Endothelial cell of umbilical vein (primary cell): ENCODE results near the gene ST6GALNAC6.

Experiments used
- CTCF ChIP-seq, 2 donors: IDR thresholded peaks; 1 replicate in 1 of 2; 2 replicates in 1 of 2; pipeline ENCODE4 v1.5.1; 2011; ENCODE audit warnings: low read length in 2 of 2, mild to moderate bottlenecking in 2 of 2, moderate library complexity in 2 of 2, control low read depth in 1 of 2, inconsistent platforms in 1 of 2, low read depth in 1 of 2; ENCODE audit not compliant: insufficient read depth in 1 of 2; ENCODE audit errors: extremely low read depth in 1 of 2
- POLR2A ChIP-seq: IDR thresholded peaks from 2 replicates; pipeline ENCODE4 v1.6.1; 2012; ENCODE audit warnings: low read depth, mild to moderate bottlenecking, control low read depth, low read length
- POLR2AphosphoS5 ChIP-seq: IDR thresholded peaks from 2 replicates; pipeline ENCODE4 v1.6.1; 2012; ENCODE audit warnings: low read depth, mild to moderate bottlenecking, control low read depth, low read length, moderate library complexity; ENCODE audit not compliant: insufficient read depth

GRCh38 chr9:127947841-127948710, 48.7 kb upstream of the ST6GALNAC6 start:
- TF ChIP-seq CTCF (IDR thresholded peaks at IDR 0.05; ENCODE audit: extremely low read depth in 1 of 2, insufficient read depth in 1 of 2, low read depth in 1 of 2, low read length in 2 of 2) = no peak
- no peak for TF ChIP-seq POLR2A
- no peak for TF ChIP-seq POLR2AphosphoS5
